Upper lobe of left lung (tissue), 4 donors: Measurements from ENCODE around the gene MACROD2.

Experiments used
- CTCF ChIP-seq, 6 experiments: fragments of 450-650 bp in 4 of 6; fragments of 200-600 bp in 2 of 6; sonication (generic) in 2 of 6; IDR thresholded peaks; one replicate each; pipeline ENCODE4 v1.5.1; 2016 to 2019; ENCODE audit warnings: antibody characterized with exemption in 6 of 6
- EP300 ChIP-seq, 4 donors: sonication (generic); formaldehyde crosslinking; IDR thresholded peaks; one replicate each; pipeline ENCODE4 v1.5.1; 2017; ENCODE audit warnings: antibody characterized with exemption in 4 of 4, control low read depth in 2 of 4
- POLR2A ChIP-seq, 4 donors: fragments of 450-650 bp; IDR thresholded peaks; one replicate each; pipeline ENCODE4 v1.5.1; 2016 to 2017; ENCODE audit warnings: antibody characterized with exemption in 4 of 4, mild to moderate bottlenecking in 2 of 4
- POLR2AphosphoS5 ChIP-seq, 2 donors: sonication (generic); formaldehyde crosslinking; IDR thresholded peaks; one replicate each; pipeline ENCODE4 v1.5.1; 2017; ENCODE audit warnings: antibody characterized with exemption in 2 of 2

GRCh38 chr20:14284443-14284842 is 289.1 kb downstream of the MACROD2 start:
- TF ChIP-seq EP300 (IDR thresholded peaks at IDR 0.05) = no peak
- TF ChIP-seq POLR2A (IDR thresholded peaks at IDR 0.05) = no peak
- no peak for TF ChIP-seq POLR2AphosphoS5 (IDR thresholded peaks at IDR 0.05)
- no peak for TF ChIP-seq CTCF (IDR thresholded peaks at IDR 0.05)
